Measurements from ENCODE around the gene RALGAPB.

Gene RALGAPB

GRCh38 chr20:38489181-38489580 lies 16.5 kb downstream of the RALGAPB start:
- Histone ChIP-seq H3K36me3 (ENCODE audit: control insufficient read depth, insufficient read depth, low read length) (peaks cover 8% of the 10 kb centered on the region), H3K4me3 (replicated peaks; ENCODE audit: low read depth, low read length) (no peak overlapping the region), H3K27me3 (replicated peaks; ENCODE audit: control insufficient read depth, insufficient read depth, low read length) (no peaks in the 10 kb centered on the region)
- no peak for TF ChIP-seq CTCF (IDR thresholded peaks at IDR 0.05; ENCODE audit: insufficient read depth, low read length, poor library complexity, severe bottlenecking)
- DNase-seq (ENCODE audit: extremely low read depth, insufficient read length): no peak

GRCh38 chr20:38497246-38497935 lies 24.7 kb downstream of the RALGAPB start:
- no peak for DNase-seq (ENCODE audit: extremely low read depth, insufficient read length)
- Histone ChIP-seq H3K36me3 (ENCODE audit: control insufficient read depth, insufficient read depth, low read length) (peaks cover 8% of the 10 kb centered on the region), H3K4me3 (replicated peaks; ENCODE audit: low read depth, low read length) (no peak overlapping the region), H3K27me3 (replicated peaks; ENCODE audit: control insufficient read depth, insufficient read depth, low read length) (no peaks in the 10 kb centered on the region)
- no peak for TF ChIP-seq CTCF (IDR thresholded peaks at IDR 0.05; ENCODE audit: insufficient read depth, low read length, poor library complexity, severe bottlenecking)

- Histone ChIP-seq H3K4me3 (replicated peaks; ENCODE audit: low read depth, low read length) (no peak overlapping the region), H3K36me3 (ENCODE audit: control insufficient read depth, insufficient read depth, low read length) (peaks cover 8% of the 10 kb centered on the region), H3K27me3 (replicated peaks; ENCODE audit: control insufficient read depth, insufficient read depth, low read length) (no peaks in the 10 kb centered on the region)
- no peak for DNase-seq (ENCODE audit: extremely low read depth, insufficient read length)
- no peak for TF ChIP-seq CTCF (IDR thresholded peaks at IDR 0.05; ENCODE audit: insufficient read depth, low read length, poor library complexity, severe bottlenecking)
These were observed 26.3 kb downstream of the RALGAPB start for GRCh38 chr20:38498909-38499308.

GRCh38 chr20:38499366-38499765 lies 26.7 kb downstream of the RALGAPB start:
- H3K27me3 ChIP-seq (replicated peaks; ENCODE audit: control insufficient read depth, insufficient read depth, low read length): no peaks in the 10 kb centered on the region
- H3K36me3 ChIP-seq (ENCODE audit: control insufficient read depth, insufficient read depth, low read length): peaks cover 8% of the 10 kb centered on the region
- TF ChIP-seq CTCF (IDR thresholded peaks at IDR 0.05; ENCODE audit: insufficient read depth, low read length, poor library complexity, severe bottlenecking): no peak
- DNase-seq (ENCODE audit: extremely low read depth, insufficient read length): no peak
- no peak overlapping the region for H3K4me3 ChIP-seq (replicated peaks; ENCODE audit: low read depth, low read length)

- H3K36me3 ChIP-seq (ENCODE audit: control insufficient read depth, insufficient read depth, low read length): peaks cover 8% of the 10 kb centered on the region
- no peaks in the 10 kb centered on the region for H3K27me3 ChIP-seq (replicated peaks; ENCODE audit: control insufficient read depth, insufficient read depth, low read length)
- H3K4me3 ChIP-seq (replicated peaks; ENCODE audit: low read depth, low read length): no peak overlapping the region
- DNase-seq (ENCODE audit: extremely low read depth, insufficient read length): no peak
- TF ChIP-seq CTCF (IDR thresholded peaks at IDR 0.05; ENCODE audit: insufficient read depth, low read length, poor library complexity, severe bottlenecking): no peak
These were observed 29.3 kb downstream of the RALGAPB start for GRCh38 chr20:38501858-38502436.

Measured in GM06990 (cell line).